HUES6 (cell line): ENCODE data around the gene TPGS2.

ENCODE experiments used
- H3K27ac ChIP-seq: 2 replicates; pipeline ENCODE4 v1.7.0; 2013; ENCODE audit warnings: low read depth, mild to moderate bottlenecking, low read length, inconsistent platforms
- H3K27me3 ChIP-seq: 2 replicates; pipeline ENCODE4 v1.6.1; 2013; ENCODE audit warnings: low read length; ENCODE audit not compliant: control insufficient read depth, insufficient read depth
- H3K36me3 ChIP-seq: 2 replicates; pipeline ENCODE4 v1.6.1; 2013; ENCODE audit warnings: low read length; ENCODE audit not compliant: control insufficient read depth, insufficient read depth
- H3K4me1 ChIP-seq: 2 replicates; pipeline ENCODE4 v1.6.1; 2013; ENCODE audit warnings: low read length; ENCODE audit not compliant: control insufficient read depth, insufficient read depth
- H3K4me3 ChIP-seq: 2 replicates; pipeline ENCODE4 v1.5.1; 2013; ENCODE audit warnings: low read depth, low read length
- H3K9ac ChIP-seq: one replicate; pipeline ENCODE4 v1.6.1; 2013; ENCODE audit warnings: mild to moderate bottlenecking, low read length
- H3K9me3 ChIP-seq: 2 replicates; pipeline ENCODE4 v1.6.1; 2013; ENCODE audit warnings: low read depth, low read length; ENCODE audit not compliant: control insufficient read depth, insufficient read depth

TPGS2 gene

GRCh38 chr18:36848609-36849008, 19.8 kb upstream of the TPGS2 start:
- no peaks in the 10 kb centered on the region for H3K27me3 ChIP-seq
- H3K27ac ChIP-seq = no peak overlapping the region
- peaks cover 5% of the 10 kb centered on the region; the same call in 1 of the 2 replicates for H3K9me3 ChIP-seq
- peaks cover 5% of the 10 kb centered on the region; the same call in 1 of the 2 replicates for H3K36me3 ChIP-seq
- no peak overlapping the region for H3K4me3 ChIP-seq
- H3K4me1 ChIP-seq = no peaks in the 10 kb centered on the region
- no peak overlapping the region for H3K9ac ChIP-seq

- no peaks in the 10 kb centered on the region for H3K36me3 ChIP-seq
- H3K27me3 ChIP-seq = no peaks in the 10 kb centered on the region
- H3K9me3 ChIP-seq = no peaks in the 10 kb centered on the region
- H3K9ac ChIP-seq = no peak overlapping the region
- H3K27ac ChIP-seq = no peak overlapping the region
- H3K4me1 ChIP-seq = no peaks in the 10 kb centered on the region; the same call in 1 of the 2 replicates
- H3K4me3 ChIP-seq = no peak overlapping the region
Measured at GRCh38 chr18:36843784-36844183, 15.0 kb upstream of the TPGS2 start.

- Histone ChIP-seq H3K4me3 (no peak overlapping the region), H3K27ac (no peak overlapping the region), H3K27me3 (no peaks in the 10 kb centered on the region), H3K36me3 (no peaks in the 10 kb centered on the region), H3K9ac (no peak overlapping the region), H3K9me3 (no peaks in the 10 kb centered on the region), H3K4me1 (no peaks in the 10 kb centered on the region; the same call in 1 of the 2 replicates)
Measured at GRCh38 chr18:36843199-36843598, 14.4 kb upstream of the TPGS2 start.

- Histone ChIP-seq H3K4me1 (no peaks in the 10 kb centered on the region; the same call in 1 of the 2 replicates), H3K36me3 (no peaks in the 10 kb centered on the region)
Measured at GRCh38 chr18:36839835-36840234, 11.0 kb upstream of the TPGS2 start.

GRCh38 chr18:36835927-36836326, 7.1 kb upstream of the TPGS2 start:
- Histone ChIP-seq H3K27ac (no peak overlapping the region), H3K9me3 (no peaks in the 10 kb centered on the region), H3K4me1 (no peaks in the 10 kb centered on the region), H3K9ac (no peak overlapping the region), H3K27me3 (no peaks in the 10 kb centered on the region), H3K4me3 (no peak overlapping the region), H3K36me3 (no peaks in the 10 kb centered on the region)

More at GRCh38 chr18:36839835-36840234, 11.0 kb upstream of the TPGS2 start:
- H3K4me3 ChIP-seq = no peak overlapping the region
- no peak overlapping the region for H3K9ac ChIP-seq
- H3K27ac ChIP-seq = no peak overlapping the region
- H3K9me3 ChIP-seq = no peaks in the 10 kb centered on the region
- no peaks in the 10 kb centered on the region for H3K27me3 ChIP-seq

- Histone ChIP-seq H3K36me3 (0 out of 2 replicates have a peak, but pooled peaks cover 2% of the 10 kb centered on the region), H3K27me3 (no peaks in the 10 kb centered on the region), H3K9ac (no peak overlapping the region), H3K4me3 (no peak overlapping the region), H3K27ac (no peak overlapping the region), H3K4me1 (peaks cover 6% of the 10 kb centered on the region; the same call in 1 of the 2 replicates), H3K9me3 (no peaks in the 10 kb centered on the region)
Measured at GRCh38 chr18:36833120-36833519, 4.3 kb upstream of the TPGS2 start.

- H3K9ac ChIP-seq = no peak overlapping the region
- H3K9me3 ChIP-seq = no peaks in the 10 kb centered on the region
- no peak overlapping the region for H3K4me3 ChIP-seq
- H3K27ac ChIP-seq = no peak overlapping the region
- peaks cover 6% of the 10 kb centered on the region; the same call in 1 of the 2 replicates for H3K4me1 ChIP-seq
- no peaks in the 10 kb centered on the region for H3K27me3 ChIP-seq
- H3K36me3 ChIP-seq = 0 out of 2 replicates have a peak, but pooled peaks cover 2% of the 10 kb centered on the region
Measured at GRCh38 chr18:36831139-36831538, 2.3 kb upstream of the TPGS2 start.

GRCh38 chr18:36830158-36830495, 1.3 kb upstream of the TPGS2 start:
- Histone ChIP-seq H3K9ac (no peak overlapping the region), H3K27ac (no peak overlapping the region), H3K4me3 (peak overlapping the region; percentile 95)

GRCh38 chr18:36829362-36830157, 758 bp upstream of the TPGS2 start:
- peak overlapping the region; percentile 95 for H3K4me3 ChIP-seq
- no peaks in the 10 kb centered on the region for H3K9me3 ChIP-seq
- peaks cover 6% of the 10 kb centered on the region; the same call in 1 of the 2 replicates for H3K4me1 ChIP-seq
- peak overlapping the region; percentile 90 for H3K9ac ChIP-seq
- H3K27me3 ChIP-seq = no peaks in the 10 kb centered on the region
- 0 out of 2 replicates have a peak, but pooled peaks cover 5% of the 10 kb centered on the region for H3K36me3 ChIP-seq
- H3K27ac ChIP-seq = no peak overlapping the region

More at GRCh38 chr18:36830158-36830495, 1.3 kb upstream of the TPGS2 start:
- H3K9me3 ChIP-seq = no peaks in the 10 kb centered on the region
- 0 out of 2 replicates have a peak, but pooled peaks cover 5% of the 10 kb centered on the region for H3K36me3 ChIP-seq
- H3K27me3 ChIP-seq = no peaks in the 10 kb centered on the region
- peaks cover 6% of the 10 kb centered on the region; the same call in 1 of the 2 replicates for H3K4me1 ChIP-seq

- peaks cover 6% of the 10 kb centered on the region; the same call in 1 of the 2 replicates for H3K4me1 ChIP-seq
- H3K27ac ChIP-seq = peak overlapping the region; percentile 45; the same call in 1 of the 2 replicates
- H3K4me3 ChIP-seq = peak overlapping the region; percentile 95
- H3K36me3 ChIP-seq = peaks cover 9% of the 10 kb centered on the region
- no peaks in the 10 kb centered on the region for H3K27me3 ChIP-seq
- H3K9me3 ChIP-seq = no peaks in the 10 kb centered on the region
- H3K9ac ChIP-seq = peak overlapping the region; percentile 90
Measured at GRCh38 chr18:36828157-36828629, 609 bp downstream of the TPGS2 start.

GRCh38 chr18:36826556-36826955, 2.2 kb downstream of the TPGS2 start:
- Histone ChIP-seq H3K36me3 (peaks cover 14% of the 10 kb centered on the region), H3K27ac (no peak overlapping the region)

More at GRCh38 chr18:36826556-36826955, 2.2 kb downstream of the TPGS2 start:
- Histone ChIP-seq H3K9me3 (no peaks in the 10 kb centered on the region), H3K4me1 (peaks cover 6% of the 10 kb centered on the region; the same call in 1 of the 2 replicates), H3K27me3 (no peaks in the 10 kb centered on the region), H3K9ac (no peak overlapping the region), H3K4me3 (no peak overlapping the region)
